UCSD-AML1 (cell line): ENCODE results near the gene ADH4.
"Not testable (repeated sequence)": the region's sequence is repeated elsewhere in the genome, so short reads cannot be mapped to it uniquely, and the experiment has no call there.

Experiments used
- DNase-seq: peaks from one replicate; lab custom pipeline; 2025; ENCODE audit not compliant: unreplicated experiment; lab: John Stamatoyannopoulos, UW

ADH4 gene

DNA sequence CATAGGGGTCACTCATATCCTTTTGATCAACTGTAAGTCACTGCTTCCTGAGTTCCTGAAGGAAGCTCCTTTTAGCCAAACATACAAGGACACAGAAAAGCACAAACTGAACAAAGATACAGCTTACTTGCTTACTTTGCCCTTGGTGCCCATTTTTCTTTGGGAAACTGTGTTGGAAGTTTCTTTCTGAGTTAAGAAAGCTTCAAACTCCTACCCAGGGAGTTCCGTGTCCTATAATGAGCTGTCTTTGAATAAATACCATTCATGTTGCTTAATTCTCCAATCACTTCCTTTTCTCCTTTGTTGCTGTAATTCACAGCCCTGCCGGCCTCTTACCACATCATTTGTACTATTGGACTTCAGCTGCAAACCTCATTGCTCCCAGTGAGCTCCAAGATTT, at the start of gene ADH4:
TSS of gene ADH4 (minus strand) at position 228 of the 400 bp plus-strand sequence. CDS start at position 153, 75 bp downstream.
- no peak for DNase-seq

DNA sequence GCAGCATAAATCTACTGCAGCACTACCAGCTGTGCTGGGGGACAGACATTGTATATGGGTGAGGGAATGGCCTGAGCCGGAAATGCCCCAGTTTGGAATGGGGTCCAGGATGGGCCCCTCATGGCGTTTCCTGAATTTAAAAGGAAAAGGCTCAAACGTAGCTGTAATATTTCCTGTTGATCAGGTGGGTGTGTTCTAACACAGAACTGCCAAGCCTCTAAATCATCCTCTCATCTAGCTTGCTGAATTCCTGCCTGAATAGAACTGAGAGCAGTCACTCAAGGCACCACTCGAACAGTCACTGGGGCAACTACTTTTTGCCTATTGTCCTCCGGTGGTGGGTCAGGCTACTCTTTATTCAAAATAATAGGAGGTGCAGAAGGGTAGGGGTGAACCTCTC, 46.2 kb upstream of the ADH4 start:
- DNase-seq = no peak

DNA sequence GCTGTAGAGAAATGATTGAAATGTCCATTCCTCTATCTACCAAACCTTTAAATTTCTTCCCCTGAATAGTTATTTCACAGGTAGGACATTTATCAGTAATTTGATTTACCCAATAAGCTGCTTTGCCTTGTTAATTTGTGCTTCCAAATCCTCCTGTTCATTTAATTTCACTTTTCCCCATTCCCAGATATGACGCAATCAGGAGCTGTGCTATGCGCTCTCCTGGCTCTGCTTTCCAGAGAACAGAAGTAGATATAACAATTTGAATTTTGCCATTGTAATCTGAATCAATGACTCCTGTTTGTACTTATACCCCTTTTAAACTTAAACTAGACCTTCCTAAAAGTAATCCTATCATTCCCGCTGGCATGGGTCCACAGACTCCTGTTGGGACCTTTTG, 45.8 kb upstream of the ADH4 start:
- not testable (repeated sequence) for DNase-seq

DNA sequence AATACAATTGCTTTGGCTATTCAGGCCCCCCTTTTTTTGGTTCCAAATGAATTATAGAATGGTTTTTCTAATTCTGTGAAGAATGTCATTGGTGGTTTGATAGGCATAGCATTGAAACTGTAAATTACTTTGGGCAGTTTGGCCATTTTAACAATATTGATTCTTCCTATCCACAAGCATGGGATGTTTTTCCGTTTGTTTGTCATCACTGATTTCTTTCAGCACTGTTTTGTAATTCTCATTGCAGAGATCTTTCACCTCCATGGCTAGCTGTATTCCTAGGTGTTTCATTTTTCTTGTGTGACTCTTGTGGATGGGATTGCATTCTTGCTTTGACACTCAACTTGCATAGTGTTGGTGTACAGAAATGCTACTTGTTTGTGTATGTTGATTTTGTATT, 41.9 kb upstream of the ADH4 start:
- no peak for DNase-seq

DNA sequence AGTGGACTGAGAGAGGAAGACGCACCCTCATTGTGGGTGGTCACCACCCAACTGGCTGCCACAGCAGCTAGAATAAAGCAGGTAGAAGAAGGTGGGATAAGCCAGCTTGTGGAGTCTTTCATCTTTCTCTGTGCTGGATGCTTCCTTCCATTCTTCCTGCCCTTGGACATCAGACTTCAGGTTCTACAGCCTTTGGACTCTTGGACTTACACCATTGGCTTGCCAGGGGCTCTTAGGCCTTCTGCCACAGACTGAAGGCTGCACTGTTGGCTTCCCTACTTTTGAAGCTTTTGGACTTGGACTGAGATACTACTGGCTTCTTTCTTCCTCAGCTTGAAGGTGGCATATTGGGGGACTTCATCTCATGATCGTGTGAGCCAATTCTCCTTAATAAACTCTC, 41.5 kb upstream of the ADH4 start:
- DNase-seq = no peak

DNA sequence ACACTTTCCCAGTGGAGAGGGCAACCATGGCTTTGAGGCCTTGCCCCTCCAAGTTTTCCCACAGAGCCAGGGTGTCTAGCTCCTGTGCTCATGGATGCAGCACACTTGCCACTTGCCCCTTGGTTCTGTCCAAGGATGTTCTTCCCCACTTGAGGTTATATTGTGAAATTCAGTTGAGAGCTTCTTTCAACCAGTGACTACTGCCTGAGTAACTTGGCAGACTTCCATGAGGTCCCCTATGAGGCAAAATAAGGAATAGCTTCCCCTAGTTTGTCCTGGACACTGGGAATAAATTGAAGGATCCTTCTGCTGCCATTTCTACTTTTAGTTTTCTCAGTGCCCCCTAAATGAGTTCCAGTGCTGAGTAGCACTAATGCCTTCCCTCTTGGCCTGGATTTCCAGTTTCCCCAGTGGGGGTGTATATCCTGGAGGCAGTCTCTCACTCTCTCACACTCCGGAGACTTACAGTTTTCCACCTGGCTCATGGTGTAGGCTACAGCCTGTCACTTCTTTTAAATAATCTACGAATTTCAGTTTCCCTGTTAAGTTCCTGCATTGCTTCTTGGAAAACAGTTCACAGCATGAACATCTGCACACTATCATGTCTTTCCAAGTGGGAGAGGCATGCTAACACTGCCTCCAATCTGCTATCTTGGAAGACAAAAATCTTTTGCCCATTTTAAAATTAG, 36.4 kb upstream of the ADH4 start:
- DNase-seq = no peak

DNA sequence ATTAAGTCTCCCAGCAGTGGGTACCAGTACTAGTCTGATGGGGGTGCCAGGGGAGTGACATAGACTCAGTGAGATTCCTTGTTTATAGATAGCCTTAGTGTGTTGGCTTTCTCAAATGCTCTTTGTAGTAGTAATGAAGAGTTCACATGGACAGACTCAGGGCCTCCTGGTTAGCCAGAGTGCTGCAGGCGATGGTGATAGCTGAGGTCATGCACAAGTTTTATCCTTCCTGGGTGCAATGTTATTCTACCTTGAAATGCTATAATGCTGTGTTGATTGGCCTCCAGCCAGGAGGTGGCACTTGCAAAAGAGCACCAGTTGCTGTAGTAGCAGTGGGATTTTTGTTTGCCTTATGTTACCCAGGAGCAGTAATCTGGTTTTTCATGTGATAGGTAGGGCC, 35.5 kb upstream of the ADH4 start:
- DNase-seq = no peak

DNA sequence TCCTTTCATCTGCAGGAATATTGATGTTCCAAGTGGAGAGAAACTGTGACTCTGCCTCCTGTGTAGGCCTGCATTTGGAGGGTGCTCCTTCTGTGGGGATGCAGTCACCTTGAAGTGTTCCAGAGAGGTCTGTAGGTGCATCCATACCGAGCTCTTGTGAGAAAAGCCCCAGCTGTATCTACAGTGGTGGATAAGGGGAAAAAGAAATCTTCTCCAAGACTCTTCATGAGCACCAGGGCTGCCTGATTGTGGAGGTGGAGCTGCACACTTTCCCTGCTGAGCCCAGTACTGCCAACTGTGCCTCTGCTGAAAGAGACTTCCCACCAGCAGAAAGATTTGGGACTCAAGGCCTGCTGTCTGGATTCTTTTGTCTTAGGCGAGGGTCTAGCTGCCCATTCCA, 35.1 kb upstream of the ADH4 start:
- DNase-seq = no peak

DNA sequence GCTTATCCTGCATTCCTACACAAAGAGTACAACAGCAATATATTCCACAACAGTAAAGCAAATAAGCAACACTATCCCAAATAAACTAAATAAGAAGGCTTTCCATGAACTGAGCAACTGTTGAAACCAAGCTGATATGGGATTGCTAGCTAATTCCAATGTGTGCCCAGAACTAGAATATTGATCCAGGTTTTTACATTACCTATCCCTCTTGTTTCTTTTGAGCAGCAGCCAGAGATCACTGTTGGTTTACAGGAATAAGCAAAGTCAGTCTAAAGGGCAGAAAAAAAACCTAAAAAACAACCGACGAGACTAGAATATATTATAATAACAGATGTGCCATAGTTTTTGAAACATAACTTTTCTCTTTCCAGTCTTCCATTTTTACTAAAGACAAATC, 22.4 kb upstream of the ADH4 start:
- no peak for DNase-seq

DNA sequence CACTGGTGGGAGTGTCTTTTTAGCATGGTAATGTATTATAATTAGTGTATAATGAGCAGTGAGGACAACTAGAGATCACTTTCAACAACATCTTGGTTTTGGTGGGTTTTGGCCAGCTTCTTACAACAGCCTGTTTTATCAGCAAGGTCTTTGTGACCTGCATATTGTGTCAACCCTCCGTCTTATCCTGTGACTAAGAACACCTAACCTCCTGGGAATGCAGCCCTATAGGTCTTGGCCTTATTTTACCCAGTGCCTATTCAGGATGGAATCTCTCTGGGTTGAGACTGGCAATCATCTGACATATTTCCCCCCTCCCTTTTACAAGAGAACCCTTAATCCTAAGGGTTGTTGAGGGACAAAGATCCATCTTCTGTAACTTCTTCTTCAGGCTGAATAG, 21.9 kb upstream of the ADH4 start:
- no peak for DNase-seq

DNA sequence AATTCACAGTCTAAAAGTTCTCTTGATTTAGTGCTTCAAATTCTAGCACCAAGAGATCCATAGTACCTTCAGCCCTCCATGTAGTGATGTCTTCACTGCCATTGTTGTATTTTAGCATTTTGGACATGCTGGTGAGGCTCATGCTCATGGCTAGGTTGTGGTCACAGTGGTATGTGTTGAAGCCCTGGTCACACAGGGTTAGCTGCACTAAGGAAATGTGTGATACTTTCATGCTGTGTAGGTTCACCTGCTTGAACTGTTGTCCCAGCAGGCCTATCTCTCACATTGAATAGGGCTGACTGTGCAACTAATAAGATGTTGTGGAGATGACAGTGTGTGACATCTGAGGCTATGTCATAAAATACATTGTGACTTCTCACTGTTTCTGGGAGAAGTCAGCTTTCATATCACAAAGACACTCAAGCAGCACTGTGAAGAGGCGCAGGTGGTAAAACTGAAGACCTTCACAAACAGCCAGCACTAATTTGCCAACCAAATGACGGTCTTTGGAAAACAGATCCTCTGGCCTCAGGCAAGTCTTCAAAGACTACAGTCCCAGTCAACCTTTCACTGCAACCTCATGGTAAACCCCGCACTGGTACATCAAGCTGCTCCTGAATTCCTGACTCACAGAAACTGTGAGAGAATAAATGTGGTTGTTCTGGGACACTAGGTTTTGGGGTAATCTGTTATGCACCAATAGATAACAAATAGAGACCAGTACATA, 17.4 kb upstream of the ADH4 start:
- DNase-seq = no peak

DNA sequence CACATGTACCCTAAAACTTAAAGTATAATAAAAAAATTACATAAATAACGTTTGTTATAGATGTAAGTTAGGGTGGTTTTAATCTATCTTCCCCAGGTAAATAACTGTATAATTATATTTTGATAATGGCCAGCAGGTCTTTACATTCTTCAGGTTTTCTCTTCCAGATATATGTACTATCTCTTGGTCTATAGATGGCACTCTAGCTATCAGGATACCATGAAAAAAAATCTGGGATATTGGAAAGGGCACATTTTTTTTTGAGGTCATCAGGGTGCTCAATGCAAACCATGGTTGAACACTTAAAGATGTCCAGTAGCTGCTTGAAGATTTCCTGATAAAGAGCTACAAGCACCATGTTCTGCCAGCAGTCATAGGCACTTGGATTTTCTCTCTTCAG, 15.6 kb upstream of the ADH4 start:
- no peak for DNase-seq

DNA sequence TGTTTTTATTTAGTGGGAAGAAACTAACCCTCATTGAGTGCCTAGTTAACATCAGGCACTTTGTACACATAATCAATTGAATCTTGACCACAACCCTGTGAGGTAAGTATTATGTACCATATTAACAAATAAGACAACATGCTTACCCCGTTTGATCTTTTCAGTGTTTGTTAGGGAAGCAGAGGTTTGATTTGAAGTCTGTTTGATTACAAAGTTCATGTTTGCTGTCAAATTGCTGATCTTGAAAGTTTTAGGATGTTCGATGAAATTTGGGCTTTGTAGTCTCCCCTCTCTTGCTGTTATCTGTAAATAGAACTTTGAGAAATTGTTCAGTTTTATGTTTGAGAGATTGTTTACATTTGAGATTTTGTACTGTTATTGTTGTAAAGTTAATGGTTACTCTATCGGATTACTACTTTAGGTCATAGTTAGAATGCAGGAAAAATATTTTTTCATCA, 13.4 kb upstream of the ADH4 start:
- no peak for DNase-seq

DNA sequence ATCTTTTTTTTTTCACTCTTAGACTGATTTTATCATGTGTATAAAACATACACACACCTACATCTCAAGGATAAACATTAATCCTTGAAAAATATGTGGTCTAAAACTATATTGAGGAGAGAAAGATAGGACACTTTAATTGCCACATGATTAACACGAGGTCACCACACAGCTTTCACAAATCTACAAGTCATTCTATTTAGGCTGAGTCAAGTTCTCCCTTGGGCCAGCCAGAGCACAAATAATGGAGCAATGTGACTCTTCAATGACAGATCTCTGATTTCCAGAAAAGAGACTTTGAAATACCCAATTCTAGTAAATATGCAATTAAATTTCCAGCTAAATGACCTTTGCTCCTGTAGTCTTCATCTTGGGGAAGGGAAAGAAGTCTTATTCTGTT, 12.9 kb upstream of the ADH4 start:
- DNase-seq = no peak

DNA sequence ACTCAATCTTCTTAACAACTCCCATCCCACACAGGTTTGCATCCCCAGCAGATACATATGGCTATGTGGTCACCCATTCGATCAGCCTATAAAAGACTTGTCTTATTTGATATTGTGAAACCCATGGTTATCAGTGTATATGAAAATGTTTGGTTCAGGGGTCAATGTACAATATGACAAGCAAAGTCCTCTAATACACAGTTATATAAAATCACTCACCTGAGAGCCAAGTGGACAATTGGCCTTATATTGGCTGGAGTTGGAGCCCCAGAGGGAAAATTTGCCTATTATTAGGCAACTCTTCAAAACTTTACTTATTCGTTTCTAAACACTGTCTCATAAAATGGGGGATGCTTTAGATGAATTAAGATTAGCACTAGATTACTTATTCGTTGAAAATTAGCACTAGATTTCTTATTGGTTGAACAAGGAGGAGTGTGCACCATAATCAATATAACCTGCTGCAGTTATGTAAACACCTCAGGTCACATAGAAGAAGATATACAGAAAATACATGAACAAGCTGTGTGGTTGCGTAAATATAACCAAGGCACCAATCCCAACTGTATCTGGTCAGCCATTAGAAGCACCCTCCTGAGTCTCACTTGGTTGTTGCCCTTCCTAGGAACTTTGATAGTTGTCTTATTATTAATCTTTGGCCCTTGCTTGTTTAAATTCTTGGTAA, 10.7 kb upstream of the ADH4 start:
- DNase-seq = no peak

DNA sequence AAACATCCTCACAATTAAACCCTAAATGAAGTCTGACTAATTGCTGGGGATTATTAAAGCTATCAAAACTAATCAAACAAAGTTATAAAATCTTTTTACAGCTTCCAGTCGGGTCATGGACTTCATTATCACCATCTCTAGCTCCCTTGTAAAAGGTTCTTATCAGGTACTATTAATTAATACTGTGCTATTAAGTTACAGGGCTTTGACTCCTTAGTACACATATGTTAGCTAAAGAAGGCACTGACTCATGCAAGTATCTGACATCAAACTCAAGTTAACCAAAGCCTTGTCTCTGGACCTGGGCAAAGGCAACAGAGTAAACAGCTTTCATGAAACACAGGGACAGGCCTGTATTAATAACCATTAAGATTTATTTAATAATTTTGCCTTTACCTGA, 7.9 kb upstream of the ADH4 start:
- no peak for DNase-seq

DNA sequence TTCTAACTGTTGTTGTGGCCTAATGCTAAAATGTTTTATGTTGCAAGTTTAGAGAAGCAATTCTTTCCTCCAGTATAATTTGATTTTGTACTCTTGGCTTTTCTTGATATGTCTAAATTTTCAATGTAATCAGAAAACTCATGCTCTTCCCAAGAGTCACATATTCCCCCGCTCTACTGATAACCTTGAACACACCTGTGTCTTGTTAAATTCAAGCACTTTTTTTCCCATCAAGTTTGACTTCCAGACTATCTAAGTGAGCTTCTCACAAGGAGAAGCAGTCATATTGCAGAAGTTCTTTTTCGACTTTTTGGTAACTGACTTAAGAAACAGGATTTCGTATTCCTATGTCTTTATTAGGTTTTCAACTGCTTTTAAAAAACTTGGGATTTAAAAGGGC, 7.4 kb upstream of the ADH4 start:
- DNase-seq = no peak

DNA sequence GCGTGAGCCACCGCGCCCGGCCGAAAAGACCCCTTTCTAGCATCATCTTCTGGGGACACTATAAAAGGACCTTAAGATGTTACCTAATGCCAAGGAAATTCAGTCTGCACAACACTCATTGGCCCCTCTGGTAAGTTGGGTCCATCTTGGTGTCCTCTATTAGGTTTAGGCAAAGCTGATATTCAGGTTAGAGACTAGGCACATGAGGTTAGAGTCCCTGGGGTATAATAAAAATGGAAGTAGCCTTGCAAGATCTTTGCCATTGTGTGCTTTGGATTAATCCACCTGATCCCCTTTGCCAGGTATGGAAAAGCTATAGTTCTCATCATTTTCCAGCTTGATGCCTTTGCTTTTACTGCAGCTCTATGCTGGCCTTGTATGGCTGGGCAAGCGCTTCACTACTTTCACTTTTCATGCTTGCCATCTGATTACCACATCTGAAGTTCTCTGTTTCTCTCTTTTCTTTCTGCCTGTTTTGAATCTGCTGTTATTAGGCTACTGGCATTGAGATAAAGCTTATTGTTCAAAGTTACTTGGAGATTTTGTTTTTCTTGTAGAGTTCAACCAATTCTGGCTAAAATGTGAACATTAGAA, 5.4 kb upstream of the ADH4 start:
- no peak for DNase-seq

DNA sequence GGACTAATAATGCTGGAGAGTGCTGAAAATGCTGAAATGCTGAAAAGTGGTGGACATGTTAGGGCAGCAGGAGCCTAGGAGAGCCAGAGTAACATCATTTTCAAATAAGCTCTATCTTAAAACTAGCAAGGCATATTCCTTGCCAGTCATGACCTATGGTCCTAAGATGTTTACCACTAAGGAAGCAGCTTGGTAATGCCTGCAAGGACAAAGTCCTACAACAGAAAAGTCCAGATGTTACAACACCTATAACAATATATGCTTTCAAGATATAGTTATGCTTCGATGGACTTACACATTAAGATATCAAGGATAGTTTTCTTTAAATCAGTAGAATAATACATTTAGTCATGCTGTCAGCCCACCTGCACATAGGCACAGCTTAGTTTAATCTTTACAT, 4.5 kb upstream of the ADH4 start:
- DNase-seq = no peak

DNA sequence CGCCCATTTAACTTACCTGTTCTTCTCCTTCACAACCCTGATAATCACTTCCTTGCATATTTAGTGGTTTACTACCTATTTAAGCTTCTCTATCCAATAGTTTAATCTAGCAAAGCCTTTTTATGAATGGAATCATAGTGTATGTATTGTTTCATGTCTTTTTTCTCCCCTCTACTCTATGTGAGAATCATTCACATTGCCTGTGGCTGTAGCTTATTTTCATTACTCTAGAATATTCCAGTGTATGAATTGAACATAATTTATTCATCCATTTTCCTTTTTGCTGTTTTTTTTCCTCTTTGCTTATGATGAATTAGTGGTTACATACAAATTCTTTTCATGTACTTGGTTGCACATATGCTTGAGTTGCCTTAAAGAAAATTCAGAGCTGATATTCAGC, 490 bp upstream of the ADH4 start:
- no peak for DNase-seq

DNA sequence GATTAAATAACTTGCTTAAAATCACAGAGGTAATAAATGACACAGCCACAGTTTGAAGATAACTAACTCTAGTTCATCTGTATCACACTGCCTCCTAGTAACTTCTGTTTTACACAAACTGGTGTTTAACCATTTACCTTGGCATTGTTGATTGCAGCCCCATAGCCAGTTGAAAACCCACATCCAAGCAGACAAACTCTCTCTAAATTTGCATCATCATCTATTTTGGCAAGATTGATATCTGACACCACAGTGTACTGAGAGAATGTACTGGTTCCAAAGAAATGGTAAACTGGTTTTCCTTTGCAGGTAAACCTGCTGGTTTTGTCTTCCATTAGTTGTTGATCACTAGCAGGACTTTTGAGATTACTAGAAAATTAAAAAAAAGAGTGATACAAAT, 7.8 kb downstream of the ADH4 start:
- no peak for DNase-seq
